ENCODE measurements around the gene PTPRU. TPM values are rescaled to one million over a fixed set of nuclear protein-coding genes. Genes with fewer than 3 reads are reported as not detected.

PTPRU gene
- total RNA-seq, 1 experiment from 2014 or later = 45.5 TPM

GRCh38 chr1:29270929-29271521 lies 34.7 kb downstream of the PTPRU start:
- Histone ChIP-seq H3K27me3 (ENCODE audit: insufficient read depth, low read length) (no peaks in the 10 kb centered on the region), H2BK15ac (ENCODE audit: low read depth, low read length) (no peak overlapping the region), H3K27ac (ENCODE audit: insufficient read length, low read depth, low read length) (no peak overlapping the region), H3K56ac (ENCODE audit: insufficient read length, low read depth, low read length) (no peak overlapping the region), H4K20me1 (ENCODE audit: control insufficient read depth, insufficient read depth, insufficient read length) (no peaks in the 10 kb centered on the region), H2AK5ac (ENCODE audit: insufficient read length, low read length) (no peak overlapping the region), H3K79me1 (ENCODE audit: insufficient read depth, low read depth, low read length, poor library complexity, severe bottlenecking) (no peaks in the 10 kb centered on the region), H2BK12ac (ENCODE audit: insufficient read length, low read depth, low read length) (no peak overlapping the region), H2BK5ac (ENCODE audit: insufficient read length, low read length) (no peak overlapping the region), H3T11ph (ENCODE audit: low read length) (no peak overlapping the region), H3K9ac (ENCODE audit: extremely low read depth, insufficient read length, low read length) (no peak overlapping the region), H3K4ac (ENCODE audit: low read depth, low read length) (no peak overlapping the region), H2AFZ (ENCODE audit: low read length) (no peak overlapping the region), H3K4me2 (ENCODE audit: insufficient read depth, insufficient read length, low read length) (no peak overlapping the region), H3K79me2 (ENCODE audit: insufficient read depth, low read length) (no peaks in the 10 kb centered on the region), H3K23me2 (ENCODE audit: insufficient read length, low read depth, low read length, poor library complexity, severe bottlenecking) (no peaks in the 10 kb centered on the region), H3K14ac (ENCODE audit: insufficient read depth, low read length) (no peak overlapping the region), H3K9me3 (ENCODE audit: control insufficient read depth, low read depth, low read length) (no peaks in the 10 kb centered on the region), H2BK120ac (ENCODE audit: low read depth, low read length, poor library complexity, severe bottlenecking) (no peak overlapping the region), H4K5ac (ENCODE audit: insufficient read length, low read depth, low read length) (no peak overlapping the region), H4K8ac (replicated peaks; ENCODE audit: insufficient read length, low read depth, low read length) (no peak overlapping the region), H3K23ac (ENCODE audit: insufficient read length, low read depth, low read length) (no peak overlapping the region), H3K18ac (ENCODE audit: insufficient read length, low read depth, low read length) (no peak overlapping the region), H3K4me1 (ENCODE audit: insufficient read depth, low read length) (peaks cover 8% of the 10 kb centered on the region), H4K91ac (ENCODE audit: insufficient read length, low read depth, low read length) (no peak overlapping the region), H2BK20ac (ENCODE audit: low read depth, low read length, poor library complexity, severe bottlenecking) (no peak overlapping the region)
- Mint-ChIP-seq H3K27me3 (ENCODE audit: low read depth) (no peaks in the 10 kb centered on the region; the same call in 1 of the 2 replicates), H3K4me3 (peak overlapping the region; percentile 21 to 62; a peak in 4 of 5 replicates), H3K36me3 (ENCODE audit: insufficient read depth in 1 of 3, low read depth in 3 of 3) (peaks cover 1 to 9% (median 7%) of the 10 kb centered on the region in 3 experiments; a peak in 6 of 7 replicates), H3K9me3 (no peaks in the 10 kb centered on the region), H3K27ac (peak overlapping the region; percentile 78 to 91 (median 83); a peak in 5 of 7 replicates), H3K4me1 (peaks cover 21 to 30% of the 10 kb centered on the region in 2 experiments)
- DNase-seq = no peak
- TF ChIP-seq CTCF (conservative IDR thresholded peaks at IDR 0.05) = no peak
- no CpG with 5 or more reads among the region's 3 CpGs for WGBS (ENCODE audit: extremely low coverage, insufficient read length, low lambda C conversion rate)

Data from H9 (cell line).